Activated CD8-positive, alpha-beta memory T cell treated with anti-CD3 and anti-CD28 coated beads for 1 hour (primary cell): ENCODE data around the gene TROAP.
"Not testable (repeated sequence)": the region's sequence is repeated elsewhere in the genome, so short reads cannot be mapped to it uniquely, and the experiment has no call there.

Experiments used
- DNase-seq, 2 donors: peaks; one replicate each; pipeline ENCODE4 v3.0.0-alpha.2; 2020; ENCODE audit warnings: low read depth in 1 of 2; ENCODE audit errors: extremely low read depth in 1 of 2

TROAP gene

GRCh38 chr12:49366096-49366651, 43.1 kb downstream of the TROAP start:
- DNase-seq, result no peak

- peak; percentile 53 to 76 for DNase-seq
These were observed 43.8 kb downstream of the TROAP start for GRCh38 chr12:49366652-49367380.

- no peak for DNase-seq
These were observed 44.6 kb downstream of the TROAP start, which contains the start of gene SPATS2 for GRCh38 chr12:49367381-49368239. TSS of gene SPATS2 (plus strand) at chr12:49367462. CDS start at chr12:49461013, 93,551 bp downstream.

GRCh38 chr12:49368240-49368600, 45.2 kb downstream of the TROAP start:
- DNase-seq, result no peak

DNA sequence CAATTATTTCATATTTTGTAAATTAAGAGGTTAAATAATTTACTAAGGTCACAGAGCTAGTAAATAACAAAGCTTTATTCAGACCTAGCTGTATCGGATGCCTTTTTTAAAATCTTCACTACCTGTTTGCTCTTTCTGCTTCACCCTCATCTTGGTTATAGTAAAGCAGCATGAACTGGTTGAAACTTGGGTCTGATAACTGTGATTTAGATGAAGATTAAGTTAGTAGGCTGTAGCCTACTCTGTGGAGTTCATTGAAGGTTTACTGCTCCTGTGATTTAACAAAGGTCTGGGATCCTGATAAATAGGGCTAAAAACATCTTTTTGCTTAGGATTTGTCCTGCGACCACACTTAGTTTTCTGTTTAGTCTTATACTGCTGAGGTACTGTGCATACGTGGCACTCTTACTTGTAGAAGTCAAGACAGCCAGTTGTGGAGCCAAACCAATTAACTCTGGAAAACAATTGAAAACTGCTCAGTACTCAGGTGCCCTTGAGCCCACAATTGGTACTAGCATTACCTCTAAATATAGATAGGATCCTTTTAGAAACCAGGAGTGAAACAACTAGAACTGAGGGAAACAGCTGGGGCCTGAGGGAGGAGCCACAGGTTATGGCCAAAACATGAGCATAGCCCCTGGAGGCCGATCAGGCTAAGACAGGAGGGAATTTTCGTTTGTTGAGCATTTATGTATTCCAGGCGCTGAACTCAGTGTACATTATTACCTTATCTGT, 46.5 kb downstream of the TROAP start:
- no peak for DNase-seq

- DNase-seq, result no peak
These were observed 47.5 kb downstream of the TROAP start for GRCh38 chr12:49370539-49370938.

- no peak for DNase-seq
These were observed 52.4 kb downstream of the TROAP start for GRCh38 chr12:49375406-49375805.

DNA sequence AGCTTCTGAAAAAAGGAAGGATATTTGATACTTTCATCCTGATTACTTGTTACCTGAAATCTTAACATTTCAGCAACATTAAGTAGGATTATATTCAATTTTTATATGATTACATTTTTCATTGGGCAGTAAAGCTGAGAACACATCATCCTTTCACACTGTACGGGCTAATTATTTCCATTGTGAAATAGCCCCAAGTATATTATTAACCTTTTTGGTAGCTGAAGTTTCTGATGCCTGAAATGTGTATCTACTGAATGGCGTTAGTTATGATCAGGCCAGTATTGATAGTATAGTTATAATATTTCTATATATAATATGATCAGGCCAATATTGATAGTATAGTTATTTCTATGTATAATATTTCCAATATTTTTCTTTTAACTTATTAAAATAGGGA, 54.3 kb downstream of the TROAP start:
- DNase-seq, result no peak

GRCh38 chr12:49380184-49380583, 57.1 kb downstream of the TROAP start:
- not testable (repeated sequence) for DNase-seq
